Neural cell (in vitro differentiated cells): ENCODE results near the gene NDE1. TPM values are rescaled to one million over a fixed set of nuclear protein-coding genes. Genes with fewer than 3 reads are reported as not detected.

Experiments used
- H2AFZ ChIP-seq: fragments of 200-600, 300-800 bp; sonication (generic), shearing (Covaris generic); 2 replicates; pipeline ENCODE4 v1.6.0; 2014; ENCODE audit warnings: low read depth, mild to moderate bottlenecking, antibody characterized with exemption, low read length, moderate library complexity
- H3F3A ChIP-seq: fragments of 200-600 bp; shearing (Covaris generic); 2 replicates; pipeline ENCODE4 v1.6.1; 2016; ENCODE audit warnings: mild to moderate bottlenecking, moderate library complexity, mixed read lengths, antibody characterized with exemption, low read length; ENCODE audit not compliant: insufficient read depth, poor library complexity, severe bottlenecking
- H3K27ac ChIP-seq: fragments of 200-600, 300-800 bp; sonication (generic), shearing (Covaris generic); 2 replicates; pipeline ENCODE4 v1.5.1; 2014; ENCODE audit warnings: mild to moderate bottlenecking, low read length, moderate library complexity
- H3K27me3 ChIP-seq: fragments of 300-800, 200-600 bp; sonication (generic), shearing (Covaris generic); 2 replicates; pipeline ENCODE4 v1.6.0; 2014; ENCODE audit warnings: mild to moderate bottlenecking, low read depth, low read length, moderate library complexity; ENCODE audit not compliant: insufficient read depth
- H3K36me3 ChIP-seq: fragments of 300-800, 200-600 bp; sonication (generic), shearing (Covaris generic); 2 replicates; pipeline ENCODE4 v1.5.1; 2014; ENCODE audit warnings: mild to moderate bottlenecking, antibody characterized with exemption, low read length, moderate library complexity; ENCODE audit not compliant: insufficient read depth
- H3K4me2 ChIP-seq: fragments of 300-800, 200-600 bp; sonication (generic), shearing (Covaris generic); 2 replicates; pipeline ENCODE4 v1.6.0; 2014; ENCODE audit warnings: mild to moderate bottlenecking, low read length
- H3K4me3 ChIP-seq: fragments of 300-800, 200-600 bp; sonication (generic), shearing (Covaris generic); 2 replicates; pipeline ENCODE4 v1.5.1; 2014; ENCODE audit warnings: mild to moderate bottlenecking, low read length, moderate library complexity
- H3K79me2 ChIP-seq: fragments of 200-600 bp; shearing (Covaris generic); replicated peaks from 2 replicates; pipeline ENCODE4 v1.6.0; 2014; ENCODE audit warnings: mild to moderate bottlenecking, low read length, moderate library complexity; ENCODE audit not compliant: insufficient read depth
- H3K9ac ChIP-seq: fragments of 300-800, 200-600 bp; sonication (generic), shearing (Covaris generic); 2 replicates; pipeline ENCODE4 v1.6.1; 2016; ENCODE audit warnings: mild to moderate bottlenecking, low read length, mixed read lengths
- H3K9me2 ChIP-seq: fragments of 200-600 bp; shearing (Covaris generic); 2 replicates; pipeline ENCODE4 v1.6.1; 2016; ENCODE audit warnings: mild to moderate bottlenecking, low read length, mixed read lengths; ENCODE audit not compliant: insufficient read depth
- H3K9me3 ChIP-seq: fragments of 200-600, 300-800 bp; sonication (generic), shearing (Covaris generic); 2 replicates; pipeline ENCODE4 v1.6.1; 2016; ENCODE audit warnings: mild to moderate bottlenecking, mixed run types, low read length, moderate library complexity, mixed read lengths
- H4K20me1 ChIP-seq: fragments of 200-600 bp; shearing (Covaris generic); 2 replicates; pipeline ENCODE4 v1.6.1; 2016; ENCODE audit warnings: mild to moderate bottlenecking, mixed run types; ENCODE audit not compliant: insufficient read depth
- CTCF ChIP-seq: fragments of 450-650 bp; IDR thresholded peaks from 2 replicates; pipeline ENCODE4 v1.5.1; 2014; ENCODE audit warnings: antibody characterized with exemption, mild to moderate bottlenecking, moderate library complexity; ENCODE audit not compliant: poor library complexity, severe bottlenecking
- EP300 ChIP-seq: fragments of 450-650 bp; conservative IDR thresholded peaks from 2 replicates; pipeline ENCODE4 v1.6.1; 2014; ENCODE audit warnings: antibody characterized with exemption, mild to moderate bottlenecking, moderate library complexity; ENCODE audit not compliant: poor library complexity, severe bottlenecking
- EZH2 ChIP-seq: fragments of 200-600, 300-800 bp; shearing (Covaris generic), sonication (generic); IDR thresholded peaks from 2 replicates; pipeline ENCODE4 v1.6.1; 2014; ENCODE audit warnings: antibody characterized with exemption, low read length, borderline replicate concordance, mild to moderate bottlenecking; ENCODE audit not compliant: insufficient read depth, poor library complexity, severe bottlenecking
- MXI1 ChIP-seq: fragments of 450-650 bp; conservative IDR thresholded peaks from 2 replicates; pipeline ENCODE4 v1.6.1; 2014; ENCODE audit warnings: antibody characterized with exemption, mild to moderate bottlenecking; ENCODE audit not compliant: poor library complexity, severe bottlenecking
- POLR2AphosphoS5 ChIP-seq: IDR thresholded peaks from 2 replicates; pipeline ENCODE4 v1.6.1; 2012
- RAD21 ChIP-seq: fragments of 450-650 bp; conservative IDR thresholded peaks from 2 replicates; pipeline ENCODE4 v1.6.1; 2014; ENCODE audit warnings: antibody characterized with exemption, mild to moderate bottlenecking, moderate library complexity
- SMC3 ChIP-seq: fragments of 450-650 bp; conservative IDR thresholded peaks from 2 replicates; pipeline ENCODE4 v1.6.1; 2014; ENCODE audit warnings: antibody characterized with exemption, mild to moderate bottlenecking, moderate library complexity; ENCODE audit not compliant: poor library complexity
- TAF1 ChIP-seq: IDR thresholded peaks from 2 replicates; pipeline ENCODE4 v1.6.1; 2012; ENCODE audit warnings: low read depth
- polyA plus RNA-seq: library from polyadenylated mRNA; depleted of rRNA; stranded (reverse); fragments of >200 nt; gene quantifications from 2 replicates; pipeline ENCODE4 v1.2.3, GENCODE V29; 2014
- TF ChIP-seq, protein P1 (sequence below): IDR thresholded peaks from 2 replicates; pipeline ENCODE4 v1.6.1; 2012; ENCODE audit warnings: borderline replicate concordance

Gene NDE1
- polyA plus RNA-seq, 1 donor from 2014 or later: not detected

GRCh38 chr16:15643048-15643945 lies 6.7 kb upstream of the NDE1 start, which contains the start of gene MARF1:
Gene MARF1 (minus strand): TSS chr16:15643154. CDS start chr16:15639233, 3,921 bp downstream.
- Histone ChIP-seq H3F3A (no peaks in the 10 kb centered on the region), H3K4me2 (peak within 1 kb of the TSS; percentile 96), H3K79me2 (peaks cover 29% of the 10 kb centered on the region), H3K9me2 (no peaks in the 10 kb centered on the region), H3K9ac (peak within 1 kb of the TSS; percentile 97), H3K4me3 (peak within 1 kb of the TSS; percentile 90), H3K27ac (peak within 1 kb of the TSS; percentile 95), H4K20me1 (no peaks in the 10 kb centered on the region), H3K27me3 (no peaks in the 10 kb centered on the region), H3K9me3 (no peaks in the 10 kb centered on the region), H3K36me3 (peaks cover 3% of the 10 kb centered on the region), H2AFZ (peak within 1 kb of the TSS; percentile 100)
- TF ChIP-seq EP300 (peak; percentile 66), SMC3 (peak; percentile 55), MXI1 (peak; percentile 76), POLR2AphosphoS5 (peak; percentile 92), CTCF (peak; percentile 76), RAD21 (peak; percentile 43), EZH2 (no peak)
- TF ChIP-seq, protein P1, sequence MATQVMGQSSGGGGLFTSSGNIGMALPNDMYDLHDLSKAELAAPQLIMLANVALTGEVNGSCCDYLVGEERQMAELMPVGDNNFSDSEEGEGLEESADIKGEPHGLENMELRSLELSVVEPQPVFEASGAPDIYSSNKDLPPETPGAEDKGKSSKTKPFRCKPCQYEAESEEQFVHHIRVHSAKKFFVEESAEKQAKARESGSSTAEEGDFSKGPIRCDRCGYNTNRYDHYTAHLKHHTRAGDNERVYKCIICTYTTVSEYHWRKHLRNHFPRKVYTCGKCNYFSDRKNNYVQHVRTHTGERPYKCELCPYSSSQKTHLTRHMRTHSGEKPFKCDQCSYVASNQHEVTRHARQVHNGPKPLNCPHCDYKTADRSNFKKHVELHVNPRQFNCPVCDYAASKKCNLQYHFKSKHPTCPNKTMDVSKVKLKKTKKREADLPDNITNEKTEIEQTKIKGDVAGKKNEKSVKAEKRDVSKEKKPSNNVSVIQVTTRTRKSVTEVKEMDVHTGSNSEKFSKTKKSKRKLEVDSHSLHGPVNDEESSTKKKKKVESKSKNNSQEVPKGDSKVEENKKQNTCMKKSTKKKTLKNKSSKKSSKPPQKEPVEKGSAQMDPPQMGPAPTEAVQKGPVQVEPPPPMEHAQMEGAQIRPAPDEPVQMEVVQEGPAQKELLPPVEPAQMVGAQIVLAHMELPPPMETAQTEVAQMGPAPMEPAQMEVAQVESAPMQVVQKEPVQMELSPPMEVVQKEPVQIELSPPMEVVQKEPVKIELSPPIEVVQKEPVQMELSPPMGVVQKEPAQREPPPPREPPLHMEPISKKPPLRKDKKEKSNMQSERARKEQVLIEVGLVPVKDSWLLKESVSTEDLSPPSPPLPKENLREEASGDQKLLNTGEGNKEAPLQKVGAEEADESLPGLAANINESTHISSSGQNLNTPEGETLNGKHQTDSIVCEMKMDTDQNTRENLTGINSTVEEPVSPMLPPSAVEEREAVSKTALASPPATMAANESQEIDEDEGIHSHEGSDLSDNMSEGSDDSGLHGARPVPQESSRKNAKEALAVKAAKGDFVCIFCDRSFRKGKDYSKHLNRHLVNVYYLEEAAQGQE: no peak

GRCh38 chr16:15643946-15644250 lies 6.1 kb upstream of the NDE1 start:
- TF ChIP-seq CTCF: no peak
- no peak for TF ChIP-seq POLR2AphosphoS5
- TF ChIP-seq, protein P1: no peak
- TF ChIP-seq RAD21: no peak
- no peak for TF ChIP-seq TAF1
- no peak for TF ChIP-seq EP300
- TF ChIP-seq MXI1: no peak
- no peak for TF ChIP-seq EZH2
- TF ChIP-seq SMC3: no peak
- Histone ChIP-seq H2AFZ (no peak overlapping the region), H3K9ac (no peak overlapping the region), H3K79me2 (peaks cover 29% of the 10 kb centered on the region), H3K9me3 (no peaks in the 10 kb centered on the region), H3K27ac (no peak overlapping the region), H3K9me2 (no peaks in the 10 kb centered on the region), H3K4me2 (peak overlapping the region; percentile 78), H3K36me3 (peaks cover 3% of the 10 kb centered on the region), H3K4me3 (peak overlapping the region; percentile 90), H3F3A (no peaks in the 10 kb centered on the region), H3K27me3 (no peaks in the 10 kb centered on the region), H4K20me1 (no peaks in the 10 kb centered on the region)
